IMR-90 (cell line): ENCODE results near the gene HAND1. TPM values are rescaled to one million over a fixed set of nuclear protein-coding genes. Genes with fewer than 3 reads are reported as not detected.

Experiments used
- ATAC-seq: fragments of 200-7000 bp; cut with Tn5 transposase; 2 replicates; pipeline ENCODE4 v1.9.1; 2020; ENCODE audit warnings: low read depth, mild to moderate bottlenecking, moderate library complexity
- BruUV-seq: library from RNA; stranded (reverse); fragments of 400-500 nt; replicated peaks from 2 replicates; lab custom pipeline; 2021; lab: Mats Ljungman, UMichigan
- CTCF ChIA-PET: fragments of 300-600 bp; formaldehyde crosslinking; extraction: SDS; loops from one replicate; lab custom pipeline; 2021; ENCODE audit warnings: antibody characterized with exemption; lab: Yijun Ruan, JAX
- POLR2A ChIA-PET: fragments of 300-600 bp; sonication (Branson Sonifier 250); formaldehyde crosslinking; loops from one replicate; lab custom pipeline; 2022; ENCODE audit warnings: antibody characterized with exemption; ENCODE audit not compliant: unreplicated experiment; lab: Charles Lee
- DNase-seq: peaks from one replicate; pipeline ENCODE4 v3.0.0; 2013
- H2AFZ ChIP-seq: replicated peaks from 2 replicates; pipeline ENCODE3; 2013; ENCODE audit warnings: low read length, mild to moderate bottlenecking; ENCODE audit not compliant: poor library complexity
- H2AK5ac ChIP-seq: 2 replicates; pipeline ENCODE4 v1.6.1; 2013; ENCODE audit warnings: low read depth, low read length, inconsistent platforms
- H2AK9ac ChIP-seq: replicated peaks from 2 replicates; pipeline ENCODE3; 2013; ENCODE audit warnings: mild to moderate bottlenecking, low read depth, low read length, moderate library complexity; ENCODE audit not compliant: poor library complexity
- H2BK120ac ChIP-seq: 2 replicates; pipeline ENCODE4 v1.6.1; 2013; ENCODE audit warnings: low read depth, low read length, inconsistent platforms
- H2BK15ac ChIP-seq: 3 replicates; pipeline ENCODE4 v1.6.1; 2013; ENCODE audit warnings: low read depth, low read length, inconsistent platforms
- H2BK20ac ChIP-seq: 2 replicates; pipeline ENCODE4 v1.6.1; 2013; ENCODE audit warnings: low read depth, mild to moderate bottlenecking, inconsistent platforms, low read length, moderate library complexity
- H2BK5ac ChIP-seq: 2 replicates; pipeline ENCODE4 v1.6.1; 2013; ENCODE audit warnings: mild to moderate bottlenecking, low read depth, low read length, inconsistent platforms; ENCODE audit not compliant: poor library complexity, severe bottlenecking
- H3K14ac ChIP-seq: replicated peaks from 2 replicates; pipeline ENCODE4 v1.6.1; 2013; ENCODE audit warnings: low read depth, low read length, inconsistent platforms
- H3K18ac ChIP-seq: 2 replicates; pipeline ENCODE4 v1.6.1; 2013; ENCODE audit warnings: low read depth, low read length, control low read depth
- H3K23ac ChIP-seq: 2 replicates; pipeline ENCODE4 v1.6.1; 2013; ENCODE audit warnings: low read depth, low read length, inconsistent platforms
- H3K27ac ChIP-seq: 2 replicates; pipeline ENCODE4 v1.5.1; 2013; ENCODE audit warnings: mild to moderate bottlenecking, control low read depth, low read length; ENCODE audit not compliant: insufficient read depth
- H3K27me3 ChIP-seq: 2 replicates; pipeline ENCODE4 v1.6.1; 2013; ENCODE audit warnings: low read length; ENCODE audit not compliant: control insufficient read depth, insufficient read depth
- H3K36me3 ChIP-seq: 2 replicates; pipeline ENCODE4 v1.6.1; 2013; ENCODE audit warnings: low read length, mixed read lengths; ENCODE audit not compliant: control insufficient read depth, insufficient read depth
- H3K4ac ChIP-seq: 2 replicates; pipeline ENCODE4 v1.6.1; 2013; ENCODE audit warnings: low read depth, low read length, inconsistent platforms
- H3K4me1 ChIP-seq: 2 replicates; pipeline ENCODE4 v1.6.1; 2013; ENCODE audit warnings: low read length, mixed read lengths; ENCODE audit not compliant: control insufficient read depth, insufficient read depth
- H3K4me2 ChIP-seq: 2 replicates; pipeline ENCODE4 v1.6.1; 2013; ENCODE audit warnings: low read depth, mild to moderate bottlenecking, control low read depth, low read length, moderate library complexity
- H3K4me3 ChIP-seq: 2 replicates; pipeline ENCODE4 v1.5.1; 2013; ENCODE audit warnings: low read depth, mild to moderate bottlenecking, control low read depth, low read length, moderate library complexity; ENCODE audit not compliant: insufficient read depth
- H3K56ac ChIP-seq: 2 replicates; pipeline ENCODE4 v1.6.1; 2013; ENCODE audit warnings: low read length, inconsistent platforms; ENCODE audit not compliant: insufficient read depth; ENCODE audit errors: extremely low read depth
- H3K79me1 ChIP-seq, 2 experiments: 2 replicates each; pipeline ENCODE4 v1.6.1; 2013; ENCODE audit warnings: low read length in 2 of 2, inconsistent platforms in 1 of 2, low read depth in 1 of 2
- H3K9ac ChIP-seq: 2 replicates; pipeline ENCODE4 v1.6.1; 2013; ENCODE audit warnings: low read depth, low read length, control low read depth
- H3K9me1 ChIP-seq: 2 replicates; pipeline ENCODE4 v1.6.1; 2013; ENCODE audit warnings: low read length, inconsistent platforms; ENCODE audit not compliant: insufficient read depth
- H3K9me3 ChIP-seq: 2 replicates; pipeline ENCODE4 v1.6.1; 2013; ENCODE audit warnings: low read length; ENCODE audit not compliant: control insufficient read depth, insufficient read depth
- H4K20me1 ChIP-seq: 2 replicates; pipeline ENCODE4 v1.6.1; 2013; ENCODE audit warnings: low read length, inconsistent platforms; ENCODE audit not compliant: insufficient read depth
- H4K5ac ChIP-seq: 2 replicates; pipeline ENCODE4 v1.6.1; 2013; ENCODE audit warnings: mild to moderate bottlenecking, low read depth, low read length, control low read depth
- H4K8ac ChIP-seq, 2 experiments: 2 replicates each; pipeline ENCODE4 v1.6.1; 2013; ENCODE audit warnings: low read depth in 2 of 2, low read length in 2 of 2, control low read depth in 1 of 2, inconsistent platforms in 1 of 2
- H4K91ac ChIP-seq: 2 replicates; pipeline ENCODE4 v1.6.1; 2013; ENCODE audit warnings: low read depth, low read length, inconsistent platforms; ENCODE audit not compliant: insufficient read depth
- BHLHE40 ChIP-seq: fragments of 150-350 bp; IDR thresholded peaks from 2 replicates; pipeline ENCODE4 v1.6.1; 2016; ENCODE audit warnings: mild to moderate bottlenecking, low read depth, low read length
- CEBPB ChIP-seq: IDR thresholded peaks from 2 replicates; pipeline ENCODE4 v1.6.1; 2012; ENCODE audit warnings: low read depth, low read length, improper control_type of control experiment
- CHD1 ChIP-seq: IDR thresholded peaks from 2 replicates; pipeline ENCODE4 v1.6.1; 2012; ENCODE audit warnings: low read depth, low read length, improper control_type of control experiment
- ELK1 ChIP-seq: fragments of 150-350 bp; IDR thresholded peaks from 2 replicates; pipeline ENCODE4 v1.6.1; 2016; ENCODE audit warnings: low read depth, mild to moderate bottlenecking, low read length, moderate library complexity, borderline replicate concordance
- FOS ChIP-seq: fragments of 150-350 bp; IDR thresholded peaks from 2 replicates; pipeline ENCODE4 v1.6.1; 2016; ENCODE audit warnings: low read depth, low read length
- MAFK ChIP-seq: IDR thresholded peaks from 2 replicates; pipeline ENCODE4 v1.6.1; 2012; ENCODE audit warnings: low read depth, low read length, improper control_type of control experiment
- MAZ ChIP-seq: IDR thresholded peaks from 2 replicates; pipeline ENCODE4 v1.6.1; 2012; ENCODE audit warnings: low read depth, mild to moderate bottlenecking, low read length, improper control_type of control experiment, moderate library complexity, borderline replicate concordance
- NFE2L2 ChIP-seq: fragments of 150-350 bp; IDR thresholded peaks from 2 replicates; pipeline ENCODE4 v1.6.1; 2016; ENCODE audit warnings: low read depth, mild to moderate bottlenecking, low read length
- RAD21 ChIP-seq: IDR thresholded peaks from 2 replicates; pipeline ENCODE4 v1.6.1; 2012; ENCODE audit warnings: low read length, improper control_type of control experiment
- RFX5 ChIP-seq: IDR thresholded peaks from 2 replicates; pipeline ENCODE4 v1.8.0; 2012; ENCODE audit warnings: low read depth, mild to moderate bottlenecking, low read length, moderate library complexity
- SMC3 ChIP-seq: fragments of 150-350 bp; IDR thresholded peaks from 2 replicates; pipeline ENCODE4 v1.6.1; 2016; ENCODE audit warnings: low read depth, mild to moderate bottlenecking, antibody characterized with exemption, low read length, moderate library complexity
- WGBS, 2 experiments: methylation state at CpG; one replicate each; pipeline versions ENCODE4 v1.1.5 to v1.1.7; 2013; ENCODE audit warnings: missing lambda C conversion rate in 2 of 2; ENCODE audit not compliant: insufficient read length in 1 of 2; ENCODE audit errors: extremely low coverage in 2 of 2; 5-methylcytosine and 5-hydroxymethylcytosine counted together
- dilution Hi-C: fragments of 300-500 bp; cut with HindIII; formaldehyde crosslinking; loops from one replicate; pipeline ENCODE4 v1.14.3; 2018; ENCODE audit warnings: low sequenced_read_pairs; ENCODE audit not compliant: unreplicated experiment
- in situ Hi-C: fragments of 300-500 bp; cut with MboI; formaldehyde crosslinking; loops from 3 replicates; pipeline ENCODE4 v1.14.3; 2019; ENCODE audit warnings: low sequenced_read_pairs, inconsistent platforms, mixed read lengths
- intact Hi-C: fragments of 100-400 bp; cut with micrococcal nuclease; formaldehyde crosslinking; loops from 2 replicates; pipeline ENCODE4 v1.10.0; 2022
- polyA plus RNA-seq, 3 experiments: library from polyadenylated mRNA; depleted of rRNA; stranded (reverse); fragments of >200 nt; gene quantifications; 2 replicates each; pipeline ENCODE4 v1.2.3, GENCODE V29; 2012; ENCODE audit warnings: low replicate concordance in 1 of 3
- total RNA-seq: library from RNA; depleted of rRNA; stranded (reverse); fragments of >200 nt; gene quantifications from 2 replicates; pipeline ENCODE4 v1.2.3, GENCODE V29; 2012

The HAND1 gene
- total and polyA plus RNA-seq, 2 of the 4 experiments (the other 2 are of a cell fraction): not detected

- ATAC-seq (no peak), DNase-seq (no peak)
- no peak overlapping the region for H4K8ac ChIP-seq
- peaks cover 44% of the 10 kb centered on the region for H3K27me3 ChIP-seq
- H4K91ac ChIP-seq: no peak overlapping the region
- no peaks in the 10 kb centered on the region for H3K9me3 ChIP-seq
- H3K4me1 ChIP-seq: no peaks in the 10 kb centered on the region
- no peak overlapping the region for H2BK15ac ChIP-seq
- in situ Hi-C loops: no loop called here
- H3K9ac ChIP-seq: no peak overlapping the region
- no CpG with 5 or more reads among the region's 4 CpGs for WGBS, 2 experiments
- no peak overlapping the region for H3K18ac ChIP-seq
- BruUV-seq: no TSS peak
- TF ChIP-seq ELK1 (no peak), MAFK (no peak), BHLHE40 (no peak), CEBPB (no peak), FOS (no peak), SMC3 (no peak), RFX5 (no peak), MAZ (no peak), CHD1 (no peak), RAD21 (no peak), NFE2L2 (no peak)
- no peak overlapping the region for H3K23ac ChIP-seq
- H3K14ac ChIP-seq: no peak overlapping the region
- no peak overlapping the region for H2AK9ac ChIP-seq
- no peaks in the 10 kb centered on the region for H4K20me1 ChIP-seq
- intact Hi-C loops: no loop called here
- no peaks in the 10 kb centered on the region for H3K36me3 ChIP-seq
- POLR2A ChIA-PET: no interaction called here
- H3K56ac ChIP-seq: no peak overlapping the region
- H4K5ac ChIP-seq: no peak overlapping the region
- no peaks in the 10 kb centered on the region for H3K79me1 ChIP-seq
- no peak overlapping the region for H2AK5ac ChIP-seq
- CTCF ChIA-PET: interaction anchor here (2.3 kb wide), 1 partner anchor 7 kb away, joined by 12 read pairs; no protein-coding TSS in a partner anchor
- dilution Hi-C loops: no loop called here
- H2AFZ ChIP-seq: no peak overlapping the region
- H2BK5ac ChIP-seq: no peak overlapping the region
- no peak overlapping the region for H3K4me3 ChIP-seq
- H2BK120ac ChIP-seq: no peak overlapping the region
- no peak overlapping the region for H2BK20ac ChIP-seq
- no peak overlapping the region for H3K4me2 ChIP-seq
- no peaks in the 10 kb centered on the region for H3K9me1 ChIP-seq
- no peak overlapping the region for H3K4ac ChIP-seq
- no peak overlapping the region for H3K27ac ChIP-seq
These were observed 35.6 kb upstream of the HAND1 start for GRCh38 chr5:154513669-154514084.
